Panc1 (cell line): ENCODE measurements around the gene FARS2. TPM values are rescaled to one million over a fixed set of nuclear protein-coding genes. Genes with fewer than 3 reads are reported as not detected.
A peak's percentile ranks its signal among the peaks of the same experiment; 100 is the strongest.

Experiments used
- ATAC-seq: fragments of 200-7000 bp; cut with Tn5 transposase; 2 replicates; pipeline ENCODE4 v1.9.1; 2020; ENCODE audit warnings: mild to moderate bottlenecking, moderate library complexity
- BruUV-seq: library from RNA; stranded (reverse); fragments of 400-500 nt; replicated peaks from 2 replicates; lab custom pipeline; 2021; lab: Mats Ljungman, UMichigan
- CTCF ChIA-PET: fragments of 300-600 bp; sonication (Branson Sonifier 250); formaldehyde crosslinking; loops from one replicate; lab custom pipeline; 2022; ENCODE audit warnings: antibody characterized with exemption; lab: Charles Lee
- POLR2A ChIA-PET: fragments of 300-600 bp; sonication (Branson Sonifier 250); formaldehyde crosslinking; loops from one replicate; lab custom pipeline; 2022; ENCODE audit warnings: antibody characterized with exemption; lab: Charles Lee
- DNase-seq: peaks from one replicate; pipeline ENCODE4 v3.0.0-alpha.2; 2010; ENCODE audit warnings: low read depth, low spot score
- H3K27ac ChIP-seq: 2 replicates; pipeline ENCODE4 v1.5.1; 2011; ENCODE audit warnings: mild to moderate bottlenecking, low read length, inconsistent platforms
- H3K27me3 ChIP-seq: fragments of 200-500 bp; sonication (Bioruptor generic); 2 replicates; pipeline ENCODE4 v1.6.0; 2014; ENCODE audit warnings: low read length, inconsistent platforms; ENCODE audit not compliant: control insufficient read depth, insufficient read depth
- H3K36me3 ChIP-seq: fragments of 200-500 bp; sonication (Bioruptor generic); 2 replicates; pipeline ENCODE4 v1.5.1; 2014; ENCODE audit warnings: inconsistent platforms, mild to moderate bottlenecking, low read length, moderate library complexity; ENCODE audit not compliant: control insufficient read depth, insufficient read depth
- H3K4me1 ChIP-seq: 2 replicates; pipeline ENCODE4 v1.5.1; 2011; ENCODE audit warnings: inconsistent platforms, mild to moderate bottlenecking, low read length, moderate library complexity; ENCODE audit not compliant: control insufficient read depth, insufficient read depth
- H3K4me3 ChIP-seq, 2 experiments: 2 replicates each; pipeline ENCODE4 v1.5.1; 2011 to 2012; ENCODE audit warnings: low read depth in 2 of 2, low read length in 2 of 2, mild to moderate bottlenecking in 2 of 2, inconsistent platforms in 1 of 2, moderate library complexity in 1 of 2
- H3K9me3 ChIP-seq: fragments of 200-500 bp; sonication (Bioruptor generic); 2 replicates; pipeline ENCODE4 v1.5.1; 2014; ENCODE audit warnings: low read depth, mild to moderate bottlenecking, inconsistent platforms, low read length, moderate library complexity; ENCODE audit not compliant: control insufficient read depth, insufficient read depth
- CTCF ChIP-seq: fragments of 450-650 bp; IDR thresholded peaks from 2 replicates; pipeline ENCODE4 v1.5.1; 2017; ENCODE audit warnings: mild to moderate bottlenecking
- POLR2AphosphoS5 ChIP-seq: IDR thresholded peaks from 2 replicates; pipeline ENCODE4 v1.6.1; 2012; ENCODE audit warnings: mild to moderate bottlenecking, low read depth, low read length, moderate library complexity
- REST ChIP-seq, 2 experiments: IDR thresholded peaks; 2 replicates each; pipeline ENCODE4 v1.6.1; 2011 to 2012; ENCODE audit warnings: low read depth in 2 of 2, control low read depth in 1 of 2, low read length in 1 of 2, mild to moderate bottlenecking in 1 of 2, moderate library complexity in 1 of 2; ENCODE audit not compliant: insufficient read depth in 1 of 2
- SIN3A ChIP-seq: IDR thresholded peaks from 2 replicates; pipeline ENCODE4 v1.6.1; 2012; ENCODE audit warnings: low read depth, mild to moderate bottlenecking, low read length, moderate library complexity, borderline replicate concordance; ENCODE audit not compliant: insufficient read depth
- TCF7L2 ChIP-seq: IDR thresholded peaks from 2 replicates; pipeline ENCODE4 v1.6.1; 2011; ENCODE audit warnings: mild to moderate bottlenecking, low read depth, low read length, inconsistent platforms
- in situ Hi-C: cut with HindIII; loops from 2 replicates; pipeline ENCODE4 v1.10.0; 2016; ENCODE audit warnings: low sequenced_read_pairs, low pct_unique_long_range_greater_than_20kb
- intact Hi-C: fragments of 100-400 bp; cut with micrococcal nuclease; formaldehyde crosslinking; loops from one replicate; pipeline ENCODE4 v1.10.0; 2022; ENCODE audit not compliant: unreplicated experiment
- total RNA-seq: library from RNA; stranded (reverse); gene quantifications from one replicate; pipeline ENCODE4 v1.2.1, GENCODE V29; 2021; ENCODE audit not compliant: unreplicated experiment

The FARS2 gene
- total RNA-seq, 1 experiment from 2014 or later: 12.8 TPM

GRCh38 chr6:5493806-5494205 is 232.5 kb downstream of the FARS2 start:
- ChIA-PET POLR2A (no interaction called here), CTCF (no interaction called here)
- Histone ChIP-seq H3K4me1 (no peaks in the 10 kb centered on the region), H3K9me3 (no peaks in the 10 kb centered on the region), H3K4me3 (no peak overlapping the region), H3K36me3 (no peaks in the 10 kb centered on the region), H3K27ac (no peak overlapping the region), H3K27me3 (no peaks in the 10 kb centered on the region)
- intact Hi-C loops: no loop called here
- ATAC-seq (no peak), DNase-seq (no peak)
- TF ChIP-seq POLR2AphosphoS5 (no peak), TCF7L2 (no peak)
- BruUV-seq: no TSS peak
- in situ Hi-C loops: no loop called here

GRCh38 chr6:5497896-5498578 is 236.7 kb downstream of the FARS2 start:
- no peaks in the 10 kb centered on the region for H3K36me3 ChIP-seq
- no peaks in the 10 kb centered on the region for H3K27me3 ChIP-seq
- peak; percentile 58 for DNase-seq
- no TSS peak for BruUV-seq
- no peak overlapping the region for H3K27ac ChIP-seq
- ChIA-PET POLR2A (interaction anchor here (0.7 kb wide), 1 partner anchor 12 kb away, joined by 3 read pairs; no protein-coding TSS in a partner anchor), CTCF (no interaction called here)
- H3K4me1 ChIP-seq: no peaks in the 10 kb centered on the region
- peak overlapping the region; percentile 3 to 29; a peak in 3 of 4 replicates for H3K4me3 ChIP-seq
- no peaks in the 10 kb centered on the region for H3K9me3 ChIP-seq
- TF ChIP-seq SIN3A: no peak
- no peak for TF ChIP-seq TCF7L2
- TF ChIP-seq POLR2AphosphoS5: no peak
- TF ChIP-seq REST (IDR thresholded peaks at IDR 0.05; ENCODE audit: insufficient read depth in 1 of 2, low read depth in 2 of 2, low read length in 1 of 2): no peak
- no peak for TF ChIP-seq CTCF
- peak; percentile 74 for ATAC-seq
- intact Hi-C loops (no loop called here), in situ Hi-C loops (no loop called here)

- TF ChIP-seq TCF7L2: no peak
- no peak for TF ChIP-seq REST (IDR thresholded peaks at IDR 0.05; ENCODE audit: insufficient read depth in 1 of 2, low read depth in 2 of 2, low read length in 1 of 2)
- TF ChIP-seq CTCF: no peak
- TF ChIP-seq POLR2AphosphoS5: no peak
- TF ChIP-seq SIN3A: no peak
- no peaks in the 10 kb centered on the region for H3K9me3 ChIP-seq
- H3K27ac ChIP-seq: no peak overlapping the region
- ATAC-seq (no peak; the same call in 1 of the 2 replicates), DNase-seq (no peak)
- H3K27me3 ChIP-seq: no peaks in the 10 kb centered on the region
- BruUV-seq: no TSS peak
- ChIA-PET POLR2A (interaction anchor here (0.7 kb wide), 1 partner anchor 11 kb away, joined by 3 read pairs; no protein-coding TSS in a partner anchor), CTCF (no interaction called here)
- no peaks in the 10 kb centered on the region for H3K36me3 ChIP-seq
- peak overlapping the region; percentile 3 to 29; a peak in 3 of 4 replicates for H3K4me3 ChIP-seq
- intact Hi-C loops: no loop called here
- in situ Hi-C loops: no loop called here
- no peaks in the 10 kb centered on the region for H3K4me1 ChIP-seq
These were observed 237.2 kb downstream of the FARS2 start for GRCh38 chr6:5498579-5498899.
